Measurements from ENCODE around the gene AKAP13. TPM values are rescaled to one million over a fixed set of nuclear protein-coding genes. Genes with fewer than 3 reads are reported as not detected.

Gene AKAP13
- total RNA-seq, 1 experiment from 2014 or later = 54.5 TPM

DNA sequence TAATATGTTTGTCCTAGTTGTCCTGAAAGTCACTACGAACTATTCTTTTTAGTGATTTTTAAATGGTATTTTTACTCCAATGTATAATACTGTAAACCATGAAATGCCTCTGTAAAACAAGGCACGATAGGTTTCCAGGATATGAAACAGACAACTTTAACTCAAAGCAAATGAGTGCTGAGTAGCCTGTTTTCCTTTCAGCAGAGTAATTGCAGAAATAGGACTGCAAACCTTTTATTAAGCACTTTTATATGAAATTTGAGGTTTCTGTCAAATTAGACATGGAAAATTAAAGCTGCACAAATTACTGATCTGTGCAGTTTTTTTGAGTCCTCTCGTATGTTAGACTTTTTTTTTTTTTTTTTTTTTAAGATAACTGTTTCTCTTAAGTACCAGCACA lies 16.2 kb downstream of the AKAP13 start:
- no TSS peak for BruUV-seq (replicated peaks)
- intact Hi-C loops (cut with micrococcal nuclease; ENCODE audit: unreplicated experiment) = no loop called here
- no peak for DNase-seq (ENCODE audit: low spot score)
- Histone ChIP-seq H3K36me3 (ENCODE audit: insufficient read depth, low read length, poor library complexity, severe bottlenecking) (no peaks in the 10 kb centered on the region), H3K4me3 (ENCODE audit: low read depth, low read length, poor library complexity, severe bottlenecking) (no peak overlapping the region), H3K4me1 (ENCODE audit: insufficient read depth, low read length, poor library complexity, severe bottlenecking) (peaks cover 35% of the 10 kb centered on the region), H3K27ac (ENCODE audit: low read depth, low read length, poor library complexity, severe bottlenecking) (no peak overlapping the region), H3K27me3 (replicated peaks; ENCODE audit: insufficient read depth, low read depth, low read length, poor library complexity) (no peaks in the 10 kb centered on the region), H3K9me3 (ENCODE audit: low read depth, low read length, poor library complexity, severe bottlenecking) (no peaks in the 10 kb centered on the region)
- ChIA-PET POLR2A (ENCODE audit: low non-redundant PET) (no interaction called here), CTCF (no interaction called here)
- TF ChIP-seq CTCF (conservative IDR thresholded peaks at IDR 0.05; ENCODE audit: low read depth, low read length) (no peak), EZH2 (IDR thresholded peaks at IDR 0.05; ENCODE audit: borderline replicate concordance, low read depth, low read length, poor library complexity, severe bottlenecking) (no peak)

- TF ChIP-seq EZH2 (IDR thresholded peaks at IDR 0.05; ENCODE audit: borderline replicate concordance, low read depth, low read length, poor library complexity, severe bottlenecking) (no peak), CTCF (conservative IDR thresholded peaks at IDR 0.05; ENCODE audit: low read depth, low read length) (no peak)
- no peak for DNase-seq (ENCODE audit: low spot score)
- Histone ChIP-seq H3K9me3 (ENCODE audit: low read depth, low read length, poor library complexity, severe bottlenecking) (no peaks in the 10 kb centered on the region), H3K27ac (ENCODE audit: low read depth, low read length, poor library complexity, severe bottlenecking) (no peak overlapping the region), H3K27me3 (replicated peaks; ENCODE audit: insufficient read depth, low read depth, low read length, poor library complexity) (no peaks in the 10 kb centered on the region), H3K36me3 (ENCODE audit: insufficient read depth, low read length, poor library complexity, severe bottlenecking) (no peaks in the 10 kb centered on the region), H3K4me1 (ENCODE audit: insufficient read depth, low read length, poor library complexity, severe bottlenecking) (peaks cover 41% of the 10 kb centered on the region), H3K4me3 (ENCODE audit: low read depth, low read length, poor library complexity, severe bottlenecking) (no peak overlapping the region)
- intact Hi-C loops (cut with micrococcal nuclease; ENCODE audit: unreplicated experiment) = no loop called here
- POLR2A ChIA-PET (ENCODE audit: low non-redundant PET) = no interaction called here
- BruUV-seq (replicated peaks) = no TSS peak
- CTCF ChIA-PET = no interaction called here
These were observed 16.7 kb downstream of the AKAP13 start for GRCh38 chr15:85397151-85397550.

DNA sequence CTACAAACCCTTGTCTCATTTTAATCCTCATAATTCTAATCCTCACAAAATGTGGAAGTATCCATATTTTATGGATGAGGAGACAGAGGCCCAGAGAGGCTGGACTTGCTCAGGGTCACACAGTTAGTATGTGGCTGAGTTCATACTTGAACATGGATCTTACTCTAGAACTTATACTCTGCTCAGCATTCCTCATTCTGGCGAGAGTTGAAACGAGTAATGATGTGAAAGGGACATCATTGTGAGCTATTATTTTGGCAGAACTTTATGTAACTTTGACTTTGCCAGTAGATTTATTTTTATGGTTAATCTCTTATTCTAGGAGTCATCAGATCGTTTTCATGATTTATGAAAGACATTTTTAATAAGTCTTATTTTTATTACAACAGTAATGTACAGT lies 17.5 kb downstream of the AKAP13 start:
- Histone ChIP-seq H3K4me1 (ENCODE audit: insufficient read depth, low read length, poor library complexity, severe bottlenecking) (peaks cover 45% of the 10 kb centered on the region), H3K27ac (ENCODE audit: low read depth, low read length, poor library complexity, severe bottlenecking) (no peak overlapping the region), H3K36me3 (ENCODE audit: insufficient read depth, low read length, poor library complexity, severe bottlenecking) (no peaks in the 10 kb centered on the region), H3K4me3 (ENCODE audit: low read depth, low read length, poor library complexity, severe bottlenecking) (no peak overlapping the region), H3K9me3 (ENCODE audit: low read depth, low read length, poor library complexity, severe bottlenecking) (no peaks in the 10 kb centered on the region), H3K27me3 (replicated peaks; ENCODE audit: insufficient read depth, low read depth, low read length, poor library complexity) (no peaks in the 10 kb centered on the region)
- TF ChIP-seq EZH2 (IDR thresholded peaks at IDR 0.05; ENCODE audit: borderline replicate concordance, low read depth, low read length, poor library complexity, severe bottlenecking) = no peak
- no peak for TF ChIP-seq CTCF (conservative IDR thresholded peaks at IDR 0.05; ENCODE audit: low read depth, low read length)
- no peak for DNase-seq (ENCODE audit: low spot score)
- BruUV-seq (replicated peaks) = no TSS peak
- intact Hi-C loops (cut with micrococcal nuclease; ENCODE audit: unreplicated experiment) = no loop called here
- CTCF ChIA-PET = no interaction called here
- POLR2A ChIA-PET (ENCODE audit: low non-redundant PET) = interaction anchor here (0.7 kb wide), 1 partner anchor 111 kb away, joined by 3 read pairs; no protein-coding TSS in a partner anchor

All from A673 (cell line).